CD4-positive, alpha-beta T cell treated with Interleukin-2 at 100 ng/mL for 4 hours (primary cell): ENCODE measurements around the gene A1BG.
"Not testable (repeated sequence)": the region's sequence is repeated elsewhere in the genome, so short reads cannot be mapped to it uniquely, and the experiment has no call there.

Experiments used
- DNase-seq: peaks from one replicate; pipeline ENCODE4 v3.0.0-alpha.2; 2020; ENCODE audit warnings: low spot score

The A1BG gene

GRCh38 chr19:58336216-58336615 lies 17.1 kb downstream of the A1BG start:
- DNase-seq, result no peak

- DNase-seq, result no peak
Measured at GRCh38 chr19:58335630-58336029, 17.7 kb downstream of the A1BG start.

- DNase-seq, result no peak
Measured at GRCh38 chr19:58334691-58335249, 18.5 kb downstream of the A1BG start.

- DNase-seq, result no peak
Measured at GRCh38 chr19:58332697-58333096, 20.6 kb downstream of the A1BG start.

GRCh38 chr19:58330458-58330857 lies 22.8 kb downstream of the A1BG start:
- no peak for DNase-seq

GRCh38 chr19:58328999-58329398 lies 24.3 kb downstream of the A1BG start:
- DNase-seq, result peak; percentile 7

- DNase-seq, result peak; percentile 91
Measured at GRCh38 chr19:58326914-58327726, 26.2 kb downstream of the A1BG start, which contains the start of gene ZSCAN22. Gene ZSCAN22, plus strand, starts transcription at chr19:58326994. Its CDS starts 7,809 bp downstream, at chr19:58334803.

- no peak for DNase-seq
Measured at GRCh38 chr19:58326501-58326913, 26.8 kb downstream of the A1BG start.

GRCh38 chr19:58325311-58326022 lies 27.8 kb downstream of the A1BG start:
- DNase-seq, result peak; percentile 10

- no peak for DNase-seq
Measured at GRCh38 chr19:58319241-58319640, 34.1 kb downstream of the A1BG start.

- DNase-seq, result no peak
Measured at GRCh38 chr19:58318297-58318696, 35.0 kb downstream of the A1BG start.

- no peak for DNase-seq
Measured at GRCh38 chr19:58317476-58318072, 35.7 kb downstream of the A1BG start.

- no peak for DNase-seq
Measured at GRCh38 chr19:58315580-58315979, 37.7 kb downstream of the A1BG start.

- DNase-seq, result no peak
Measured at GRCh38 chr19:58311345-58311865, 41.9 kb downstream of the A1BG start.

GRCh38 chr19:58310685-58311084 lies 42.6 kb downstream of the A1BG start:
- DNase-seq, result not testable (repeated sequence)

- no peak for DNase-seq
Measured at GRCh38 chr19:58307736-58308135, 45.6 kb downstream of the A1BG start.

GRCh38 chr19:58305932-58306323 lies 47.4 kb downstream of the A1BG start:
- DNase-seq, result peak; percentile 6

GRCh38 chr19:58305065-58305931 lies 48.0 kb downstream of the A1BG start, which contains the start of gene ERVK3-1:
Gene ERVK3-1, plus strand, starts transcription at chr19:58305377. Its CDS starts 6,792 bp downstream, at chr19:58312169.
- peak; percentile 95 for DNase-seq

- DNase-seq, result no peak
Measured at GRCh38 chr19:58304748-58305064, 48.6 kb downstream of the A1BG start.

GRCh38 chr19:58304255-58304654 lies 49.0 kb downstream of the A1BG start:
- DNase-seq, result no peak

GRCh38 chr19:58300620-58301019 lies 52.7 kb downstream of the A1BG start:
- DNase-seq, result no peak
